Measurements from ENCODE around the gene CDKN1C.

DNA sequence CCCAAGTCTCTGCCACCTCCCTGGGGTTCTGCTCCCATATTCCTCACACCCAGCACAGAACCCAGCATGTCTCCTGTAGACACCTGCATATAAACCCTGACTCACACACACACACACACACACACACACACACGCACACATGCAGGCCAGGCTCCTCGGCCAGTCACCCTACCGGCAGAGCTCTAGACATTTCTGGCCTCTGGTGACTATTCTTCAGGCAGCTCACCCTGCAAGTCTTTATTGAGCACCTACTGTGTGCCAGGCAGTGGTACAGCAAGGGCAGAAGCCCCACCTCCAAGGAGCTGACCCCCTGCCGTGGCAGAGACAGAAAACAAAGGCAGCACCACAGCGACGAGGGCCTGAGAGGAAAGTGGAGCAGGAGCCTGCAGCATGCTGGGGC is 50.3 kb downstream of the CDKN1C start:
- TF ChIP-seq, protein P1, sequence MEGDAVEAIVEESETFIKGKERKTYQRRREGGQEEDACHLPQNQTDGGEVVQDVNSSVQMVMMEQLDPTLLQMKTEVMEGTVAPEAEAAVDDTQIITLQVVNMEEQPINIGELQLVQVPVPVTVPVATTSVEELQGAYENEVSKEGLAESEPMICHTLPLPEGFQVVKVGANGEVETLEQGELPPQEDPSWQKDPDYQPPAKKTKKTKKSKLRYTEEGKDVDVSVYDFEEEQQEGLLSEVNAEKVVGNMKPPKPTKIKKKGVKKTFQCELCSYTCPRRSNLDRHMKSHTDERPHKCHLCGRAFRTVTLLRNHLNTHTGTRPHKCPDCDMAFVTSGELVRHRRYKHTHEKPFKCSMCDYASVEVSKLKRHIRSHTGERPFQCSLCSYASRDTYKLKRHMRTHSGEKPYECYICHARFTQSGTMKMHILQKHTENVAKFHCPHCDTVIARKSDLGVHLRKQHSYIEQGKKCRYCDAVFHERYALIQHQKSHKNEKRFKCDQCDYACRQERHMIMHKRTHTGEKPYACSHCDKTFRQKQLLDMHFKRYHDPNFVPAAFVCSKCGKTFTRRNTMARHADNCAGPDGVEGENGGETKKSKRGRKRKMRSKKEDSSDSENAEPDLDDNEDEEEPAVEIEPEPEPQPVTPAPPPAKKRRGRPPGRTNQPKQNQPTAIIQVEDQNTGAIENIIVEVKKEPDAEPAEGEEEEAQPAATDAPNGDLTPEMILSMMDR (IDR thresholded peaks at IDR 0.05) = no peak
- TF ChIP-seq EZH2phosphoT487 (IDR thresholded peaks at IDR 0.05) (no peak), EZH2 (IDR thresholded peaks at IDR 0.05) (no peak)

Data from neural progenitor cell (in vitro differentiated cells).